HL-60 (cell line): ENCODE measurements around the gene NOVA2.

Experiments
- DNase-seq, 2 experiments: peaks; one replicate each; pipeline ENCODE4 v3.0.0-alpha.2; 2010 to 2020; ENCODE audit warnings: low read depth in 1 of 2, low spot score in 1 of 2
- H3K27ac ChIP-seq: fragments of 250-450 bp; sonication (Bioruptor Pico); replicated peaks from 2 replicates; pipeline ENCODE4 v1.5.1; 2020; ENCODE audit warnings: mild to moderate bottlenecking, moderate library complexity
- H3K27me3 ChIP-seq: fragments of 250-450 bp; sonication (Bioruptor Pico); 2 replicates; pipeline ENCODE4 v1.5.1; 2021; ENCODE audit warnings: mild to moderate bottlenecking, moderate library complexity; ENCODE audit not compliant: insufficient read depth, poor library complexity, severe bottlenecking
- H3K4me3 ChIP-seq: replicated peaks from 2 replicates; pipeline ENCODE4 v1.5.1; 2011; ENCODE audit warnings: mild to moderate bottlenecking, control low read depth, low read length; ENCODE audit not compliant: insufficient read depth
- CTCF ChIP-seq: IDR thresholded peaks from one replicate; pipeline ENCODE4 v1.5.1; 2011; ENCODE audit warnings: low read length, control low read depth, inconsistent platforms; ENCODE audit not compliant: insufficient read depth
- GABPA ChIP-seq: IDR thresholded peaks from 2 replicates; pipeline ENCODE4 v1.6.1; 2012; ENCODE audit warnings: low read depth
- POLR2AphosphoS5 ChIP-seq: IDR thresholded peaks from 2 replicates; pipeline ENCODE4 v1.6.1; 2012; ENCODE audit warnings: low read depth
- SPI1 ChIP-seq: IDR thresholded peaks from 2 replicates; pipeline ENCODE4 v1.6.1; 2012; ENCODE audit warnings: low read depth, mild to moderate bottlenecking, borderline replicate concordance
- TF ChIP-seq, protein P1 (sequence below): IDR thresholded peaks from 2 replicates; pipeline ENCODE4 v1.6.1; 2012; ENCODE audit warnings: low read depth; ENCODE audit not compliant: insufficient replicate concordance

The NOVA2 gene

GRCh38 chr19:45999653-46000121 lies 26.0 kb upstream of the NOVA2 start:
- no peak overlapping the region for H3K27ac ChIP-seq
- H3K4me3 ChIP-seq: no peak overlapping the region
- H3K27me3 ChIP-seq: no peaks in the 10 kb centered on the region
- TF ChIP-seq CTCF: no peak
- no peak for TF ChIP-seq GABPA
- TF ChIP-seq, protein P1, sequence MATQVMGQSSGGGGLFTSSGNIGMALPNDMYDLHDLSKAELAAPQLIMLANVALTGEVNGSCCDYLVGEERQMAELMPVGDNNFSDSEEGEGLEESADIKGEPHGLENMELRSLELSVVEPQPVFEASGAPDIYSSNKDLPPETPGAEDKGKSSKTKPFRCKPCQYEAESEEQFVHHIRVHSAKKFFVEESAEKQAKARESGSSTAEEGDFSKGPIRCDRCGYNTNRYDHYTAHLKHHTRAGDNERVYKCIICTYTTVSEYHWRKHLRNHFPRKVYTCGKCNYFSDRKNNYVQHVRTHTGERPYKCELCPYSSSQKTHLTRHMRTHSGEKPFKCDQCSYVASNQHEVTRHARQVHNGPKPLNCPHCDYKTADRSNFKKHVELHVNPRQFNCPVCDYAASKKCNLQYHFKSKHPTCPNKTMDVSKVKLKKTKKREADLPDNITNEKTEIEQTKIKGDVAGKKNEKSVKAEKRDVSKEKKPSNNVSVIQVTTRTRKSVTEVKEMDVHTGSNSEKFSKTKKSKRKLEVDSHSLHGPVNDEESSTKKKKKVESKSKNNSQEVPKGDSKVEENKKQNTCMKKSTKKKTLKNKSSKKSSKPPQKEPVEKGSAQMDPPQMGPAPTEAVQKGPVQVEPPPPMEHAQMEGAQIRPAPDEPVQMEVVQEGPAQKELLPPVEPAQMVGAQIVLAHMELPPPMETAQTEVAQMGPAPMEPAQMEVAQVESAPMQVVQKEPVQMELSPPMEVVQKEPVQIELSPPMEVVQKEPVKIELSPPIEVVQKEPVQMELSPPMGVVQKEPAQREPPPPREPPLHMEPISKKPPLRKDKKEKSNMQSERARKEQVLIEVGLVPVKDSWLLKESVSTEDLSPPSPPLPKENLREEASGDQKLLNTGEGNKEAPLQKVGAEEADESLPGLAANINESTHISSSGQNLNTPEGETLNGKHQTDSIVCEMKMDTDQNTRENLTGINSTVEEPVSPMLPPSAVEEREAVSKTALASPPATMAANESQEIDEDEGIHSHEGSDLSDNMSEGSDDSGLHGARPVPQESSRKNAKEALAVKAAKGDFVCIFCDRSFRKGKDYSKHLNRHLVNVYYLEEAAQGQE: no peak
- no peak for TF ChIP-seq POLR2AphosphoS5
- TF ChIP-seq SPI1: no peak
- no peak for DNase-seq

GRCh38 chr19:45998834-45999233 lies 25.2 kb upstream of the NOVA2 start:
- no peak for DNase-seq
- H3K27ac ChIP-seq: no peak overlapping the region
- no peaks in the 10 kb centered on the region for H3K27me3 ChIP-seq
- no peak overlapping the region for H3K4me3 ChIP-seq
- TF ChIP-seq, protein P1: no peak
- TF ChIP-seq SPI1 (no peak), GABPA (no peak), POLR2AphosphoS5 (no peak), CTCF (no peak)

DNA sequence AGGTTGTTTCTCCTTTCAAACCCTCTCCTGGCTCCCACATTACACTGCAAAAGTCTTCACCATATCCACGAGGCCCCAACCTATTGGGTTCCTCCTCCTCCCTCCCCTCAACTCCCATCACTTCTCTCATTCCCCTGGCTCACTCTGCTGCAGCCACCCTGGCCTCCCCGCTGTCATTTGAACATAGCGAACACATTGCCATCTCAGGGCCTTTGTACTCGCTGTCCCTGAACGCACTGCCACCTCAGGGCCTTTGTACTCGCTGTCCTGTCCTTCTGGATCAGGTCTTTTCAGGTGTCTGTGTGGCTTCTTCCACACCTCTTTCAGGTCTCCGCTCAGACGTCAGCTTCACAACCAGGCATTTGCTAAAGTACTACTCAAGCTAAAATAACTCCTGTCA lies 23.3 kb upstream of the NOVA2 start:
- no peaks in the 10 kb centered on the region for H3K27me3 ChIP-seq
- H3K27ac ChIP-seq: no peak overlapping the region
- no peak overlapping the region for H3K4me3 ChIP-seq
- TF ChIP-seq POLR2AphosphoS5: no peak
- TF ChIP-seq GABPA: no peak
- no peak for TF ChIP-seq CTCF
- TF ChIP-seq, protein P1: no peak
- no peak for TF ChIP-seq SPI1
- DNase-seq: no peak
